Stimulated activated naive CD8-positive, alpha-beta T cell treated with anti-CD3 and anti-CD28 coated beads, Interleukin-15, Interleukin-2, amounts not matched to agents 100 ng/mL and 50 ng/mL, for 24 hours (primary cell): ENCODE results near the gene ZCCHC7.

Experiments used
- H3K27ac Mint-ChIP-seq: one replicate; pipeline ENCODE4 v1.8.0; 2021; ENCODE audit warnings: mild to moderate bottlenecking, mixed read lengths
- H3K27me3 Mint-ChIP-seq: one replicate; pipeline ENCODE4 v1.8.0; 2021; ENCODE audit warnings: mixed read lengths
- H3K36me3 Mint-ChIP-seq: one replicate; pipeline ENCODE4 v1.8.0; 2021; ENCODE audit warnings: low read depth, mixed read lengths
- H3K4me1 Mint-ChIP-seq: one replicate; pipeline ENCODE4 v1.8.0; 2021; ENCODE audit warnings: low read depth, mixed read lengths
- H3K4me3 Mint-ChIP-seq: one replicate; pipeline ENCODE4 v1.8.0; 2021; ENCODE audit warnings: mild to moderate bottlenecking, mixed read lengths
- H3K9me3 Mint-ChIP-seq: one replicate; pipeline ENCODE4 v1.8.0; 2021; ENCODE audit warnings: mixed read lengths

The ZCCHC7 gene

GRCh38 chr9:37371565-37372464 is 251.4 kb downstream of the ZCCHC7 start:
- H3K36me3 Mint-ChIP-seq: no peaks in the 10 kb centered on the region
- H3K9me3 Mint-ChIP-seq: no peaks in the 10 kb centered on the region
- H3K4me1 Mint-ChIP-seq: peaks cover 46% of the 10 kb centered on the region
- H3K4me3 Mint-ChIP-seq: no peak overlapping the region
- peaks cover 3% of the 10 kb centered on the region for H3K27me3 Mint-ChIP-seq
- H3K27ac Mint-ChIP-seq: peak overlapping the region; percentile 56

DNA sequence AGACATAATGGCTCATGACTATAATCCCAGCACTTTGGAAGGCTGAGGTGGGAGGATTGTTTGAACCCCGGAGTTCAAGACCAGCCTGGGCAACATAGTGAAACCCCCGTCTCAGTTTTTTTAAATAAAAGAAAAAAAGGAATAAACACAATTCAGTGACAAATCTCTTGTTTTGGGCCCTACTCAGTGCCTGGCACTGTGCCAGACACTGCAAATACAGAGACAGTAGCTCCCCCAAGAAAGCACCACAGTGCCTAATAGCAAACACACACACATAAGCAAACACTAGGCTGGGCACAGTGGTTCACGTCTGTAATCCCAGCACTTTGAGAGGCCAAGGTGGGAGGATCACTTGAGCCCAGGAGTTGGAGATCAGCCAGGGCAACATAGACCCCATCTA is 252.5 kb downstream of the ZCCHC7 start:
- Mint-ChIP-seq H3K4me3 (no peak overlapping the region), H3K27ac (peak overlapping the region; percentile 69), H3K36me3 (no peaks in the 10 kb centered on the region), H3K27me3 (peaks cover 5% of the 10 kb centered on the region), H3K4me1 (peaks cover 47% of the 10 kb centered on the region), H3K9me3 (no peaks in the 10 kb centered on the region)

- no peaks in the 10 kb centered on the region for H3K36me3 Mint-ChIP-seq
- H3K9me3 Mint-ChIP-seq: no peaks in the 10 kb centered on the region
- H3K4me3 Mint-ChIP-seq: no peak overlapping the region
- peaks cover 7% of the 10 kb centered on the region for H3K27me3 Mint-ChIP-seq
- peaks cover 55% of the 10 kb centered on the region for H3K4me1 Mint-ChIP-seq
- H3K27ac Mint-ChIP-seq: peak overlapping the region; percentile 69
These were observed 253.2 kb downstream of the ZCCHC7 start for GRCh38 chr9:37373621-37374020.

DNA sequence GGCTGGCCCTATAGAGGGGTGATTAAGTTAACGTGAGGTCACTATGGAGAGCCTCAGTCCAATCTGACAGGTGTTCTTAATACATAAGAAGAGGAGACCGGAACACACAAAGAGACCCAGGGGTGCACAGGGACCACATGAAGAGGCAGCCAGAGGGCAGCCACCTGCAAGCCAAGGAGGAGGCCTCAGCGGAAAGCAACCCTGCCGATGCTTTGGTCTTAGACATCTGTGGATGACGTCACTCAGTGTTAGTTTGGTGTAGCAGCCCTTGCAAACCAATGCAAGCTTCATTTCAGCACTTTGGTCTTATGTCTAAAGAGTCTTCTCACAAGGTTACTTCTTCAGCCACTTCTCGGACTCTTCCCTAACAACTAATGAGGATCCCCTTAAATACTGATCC is 254.5 kb downstream of the ZCCHC7 start:
- Mint-ChIP-seq H3K36me3 (no peaks in the 10 kb centered on the region), H3K4me1 (peaks cover 47% of the 10 kb centered on the region), H3K9me3 (no peaks in the 10 kb centered on the region), H3K4me3 (peak overlapping the region; percentile 27), H3K27ac (peak overlapping the region; percentile 78), H3K27me3 (peaks cover 7% of the 10 kb centered on the region)

GRCh38 chr9:37377688-37378612 is 257.6 kb downstream of the ZCCHC7 start:
- Mint-ChIP-seq H3K27ac (peak overlapping the region; percentile 90), H3K36me3 (no peaks in the 10 kb centered on the region), H3K4me1 (peaks cover 37% of the 10 kb centered on the region), H3K27me3 (peaks cover 7% of the 10 kb centered on the region), H3K4me3 (no peak overlapping the region), H3K9me3 (no peaks in the 10 kb centered on the region)

DNA sequence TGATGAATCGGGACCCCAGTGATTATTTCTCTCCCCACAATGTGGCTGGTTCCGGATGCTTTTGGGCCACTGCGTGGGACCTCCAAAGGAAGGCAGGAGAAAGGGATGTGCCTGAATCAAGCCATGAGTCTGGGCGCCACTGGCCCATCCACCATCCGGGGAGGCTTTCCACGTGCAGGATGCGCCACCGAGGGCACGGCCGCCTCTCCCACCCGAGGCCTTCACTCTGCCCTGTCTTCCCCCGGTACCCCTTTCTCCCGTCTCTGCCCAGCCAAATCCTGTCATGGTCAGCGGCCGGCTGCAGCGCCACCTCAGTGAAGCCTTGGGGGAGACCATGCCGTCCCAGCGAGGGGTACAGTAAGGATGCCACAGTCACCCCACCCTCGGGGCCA is 258.2 kb downstream of the ZCCHC7 start:
- H3K4me3 Mint-ChIP-seq: no peak overlapping the region
- H3K4me1 Mint-ChIP-seq: peaks cover 33% of the 10 kb centered on the region
- H3K36me3 Mint-ChIP-seq: no peaks in the 10 kb centered on the region
- peaks cover 4% of the 10 kb centered on the region for H3K27me3 Mint-ChIP-seq
- no peaks in the 10 kb centered on the region for H3K9me3 Mint-ChIP-seq
- peak overlapping the region; percentile 67 for H3K27ac Mint-ChIP-seq

GRCh38 chr9:37379835-37380234 is 259.5 kb downstream of the ZCCHC7 start:
- Mint-ChIP-seq H3K9me3 (no peaks in the 10 kb centered on the region), H3K4me1 (peaks cover 33% of the 10 kb centered on the region), H3K36me3 (no peaks in the 10 kb centered on the region), H3K27ac (peak overlapping the region; percentile 67), H3K4me3 (no peak overlapping the region), H3K27me3 (peaks cover 4% of the 10 kb centered on the region)

DNA sequence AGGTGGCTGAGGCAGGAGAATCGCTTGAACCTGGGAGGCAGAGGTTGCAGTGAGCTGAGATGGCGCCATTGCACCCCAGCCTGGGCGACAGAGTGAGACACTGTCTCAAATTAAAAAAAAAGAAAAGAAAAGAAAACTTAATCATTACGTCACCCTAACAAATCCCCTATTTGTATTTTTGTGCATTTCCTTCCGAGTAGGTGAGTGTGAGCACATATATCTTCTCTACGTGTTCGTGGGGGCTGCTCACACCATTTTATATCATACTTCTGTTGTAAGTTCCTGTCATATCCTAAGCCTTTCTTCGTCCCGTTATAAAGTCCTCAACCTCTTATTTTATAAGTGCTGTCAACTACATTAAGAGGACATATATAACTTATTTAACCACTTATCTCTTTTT is 260.2 kb downstream of the ZCCHC7 start:
- H3K4me3 Mint-ChIP-seq: no peak overlapping the region
- peaks cover 33% of the 10 kb centered on the region for H3K4me1 Mint-ChIP-seq
- H3K27me3 Mint-ChIP-seq: peaks cover 4% of the 10 kb centered on the region
- H3K27ac Mint-ChIP-seq: no peak overlapping the region
- H3K36me3 Mint-ChIP-seq: no peaks in the 10 kb centered on the region
- no peaks in the 10 kb centered on the region for H3K9me3 Mint-ChIP-seq

GRCh38 chr9:37381094-37381741 is 260.8 kb downstream of the ZCCHC7 start:
- Mint-ChIP-seq H3K4me1 (peaks cover 29% of the 10 kb centered on the region), H3K4me3 (no peak overlapping the region), H3K36me3 (no peaks in the 10 kb centered on the region), H3K27me3 (peaks cover 4% of the 10 kb centered on the region), H3K27ac (no peak overlapping the region), H3K9me3 (no peaks in the 10 kb centered on the region)

DNA sequence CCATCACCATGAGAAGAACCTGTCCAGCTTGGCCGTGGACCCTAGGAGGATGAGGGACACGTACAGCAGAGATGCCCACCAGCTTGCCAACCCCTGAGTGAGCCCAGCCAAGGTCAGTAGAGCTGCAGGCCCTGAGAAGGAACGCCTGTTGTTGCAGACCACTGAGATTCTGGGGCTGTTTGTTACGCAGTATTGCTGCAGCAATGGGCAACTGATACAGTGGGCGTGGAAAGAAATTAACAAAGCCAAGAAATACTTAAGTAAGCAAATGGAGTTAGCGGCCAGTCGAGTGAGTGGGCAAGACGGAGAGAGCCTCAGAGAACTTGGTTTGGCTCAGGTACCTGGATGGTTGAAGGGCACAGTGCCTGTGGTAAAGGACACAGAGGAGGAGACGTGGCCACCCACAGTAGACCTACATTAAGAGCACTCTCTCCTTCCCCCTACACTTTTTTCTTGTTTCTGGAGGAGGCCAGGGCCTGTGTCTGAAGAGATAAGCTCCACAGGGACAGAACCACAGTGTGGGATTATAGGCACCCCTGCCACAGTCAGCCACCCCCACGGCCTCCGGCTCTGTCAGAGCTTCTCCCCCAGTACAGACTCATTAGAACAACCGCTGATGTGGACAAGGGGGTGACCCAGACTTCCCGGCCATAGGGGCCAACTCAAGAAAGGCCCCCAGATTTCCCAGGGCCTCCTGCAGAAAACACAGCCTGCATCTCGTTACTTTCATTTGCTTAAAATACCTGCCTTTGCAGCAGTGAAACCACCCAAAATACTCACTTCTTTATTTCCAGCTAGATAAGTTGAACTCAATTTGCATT is 262.0 kb downstream of the ZCCHC7 start:
- H3K4me3 Mint-ChIP-seq: no peak overlapping the region
- H3K36me3 Mint-ChIP-seq: no peaks in the 10 kb centered on the region
- H3K4me1 Mint-ChIP-seq: peaks cover 26% of the 10 kb centered on the region
- H3K27me3 Mint-ChIP-seq: peaks cover 4% of the 10 kb centered on the region
- H3K9me3 Mint-ChIP-seq: no peaks in the 10 kb centered on the region
- peak overlapping the region; percentile 48 for H3K27ac Mint-ChIP-seq

- H3K36me3 Mint-ChIP-seq: no peaks in the 10 kb centered on the region
- peaks cover 26% of the 10 kb centered on the region for H3K4me1 Mint-ChIP-seq
- H3K27me3 Mint-ChIP-seq: peaks cover under 1% of the 10 kb centered on the region
- H3K9me3 Mint-ChIP-seq: no peaks in the 10 kb centered on the region
- H3K4me3 Mint-ChIP-seq: no peak overlapping the region
- peak overlapping the region; percentile 36 for H3K27ac Mint-ChIP-seq
These were observed 262.6 kb downstream of the ZCCHC7 start for GRCh38 chr9:37382982-37383357.

GRCh38 chr9:37383393-37383792 is 263.0 kb downstream of the ZCCHC7 start:
- Mint-ChIP-seq H3K4me3 (no peak overlapping the region), H3K4me1 (peaks cover 21% of the 10 kb centered on the region), H3K27me3 (no peaks in the 10 kb centered on the region), H3K27ac (no peak overlapping the region), H3K9me3 (no peaks in the 10 kb centered on the region), H3K36me3 (no peaks in the 10 kb centered on the region)

DNA sequence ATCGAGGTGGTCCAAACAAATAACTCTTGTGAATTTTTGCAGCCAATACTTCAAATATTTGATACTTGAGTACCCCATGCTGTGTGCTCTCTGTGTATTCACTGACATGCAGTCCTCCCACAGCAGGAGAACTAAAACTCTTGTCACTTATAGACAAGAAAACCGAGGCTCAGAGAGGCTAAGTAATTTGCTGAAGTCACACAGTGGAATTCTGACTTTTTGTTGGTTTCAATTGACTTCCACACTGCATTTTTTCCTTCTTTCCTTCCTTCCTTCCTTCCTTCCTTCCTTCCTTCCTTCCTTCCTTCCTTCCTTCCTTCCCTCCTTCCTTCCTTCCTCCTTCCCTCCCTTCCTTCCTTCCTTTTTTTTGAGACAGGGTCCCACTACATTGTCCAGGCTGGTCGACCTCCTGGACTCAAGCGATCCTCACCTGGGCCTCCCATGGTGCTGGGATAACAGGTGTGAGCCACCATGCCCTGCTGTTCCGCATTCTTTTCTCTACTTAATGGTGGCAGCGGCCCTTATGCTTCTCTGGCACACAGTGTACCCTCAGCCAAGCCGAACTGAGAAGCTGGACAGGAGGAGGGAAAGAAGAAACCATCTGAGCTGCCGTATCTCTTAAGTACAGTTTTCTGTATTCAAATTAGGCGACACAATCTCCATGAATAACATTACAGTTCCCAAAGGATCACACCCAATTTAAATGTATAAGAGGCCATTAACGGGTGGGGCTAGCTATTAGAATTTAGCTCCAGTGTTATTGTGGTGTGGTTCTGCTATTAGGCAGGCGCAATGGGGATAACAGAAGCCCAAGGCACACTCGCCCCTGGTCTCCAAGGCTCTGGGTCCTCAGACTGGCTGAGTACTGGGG is 263.7 kb downstream of the ZCCHC7 start:
- Mint-ChIP-seq H3K27me3 (no peaks in the 10 kb centered on the region), H3K4me3 (no peak overlapping the region), H3K27ac (peak overlapping the region; percentile 38), H3K4me1 (peaks cover 20% of the 10 kb centered on the region), H3K36me3 (no peaks in the 10 kb centered on the region), H3K9me3 (no peaks in the 10 kb centered on the region)
